Prostate gland (tissue), 1 donor: ENCODE measurements around the gene NOB1.
A peak's percentile ranks its signal among the peaks of the same experiment; 100 is the strongest.

Experiments used
- POLR2A ChIP-seq: fragments of 450-650 bp; IDR thresholded peaks from one replicate; pipeline ENCODE4 v1.6.1; 2016; ENCODE audit warnings: antibody characterized with exemption, mild to moderate bottlenecking
- POLR2AphosphoS5 ChIP-seq: sonication (generic); formaldehyde crosslinking; IDR thresholded peaks from one replicate; pipeline ENCODE4 v1.6.1; 2017; ENCODE audit warnings: antibody characterized with exemption

- peak; percentile 59 for TF ChIP-seq POLR2AphosphoS5
- no peak for TF ChIP-seq POLR2A
Observed at GRCh38 chr16:69706256-69706974, 48.3 kb downstream of the NOB1 start.
